ENCODE data around the gene PAGR1. TPM values are rescaled to one million over a fixed set of nuclear protein-coding genes. Genes with fewer than 3 reads are reported as not detected.

PAGR1 gene
- total and polyA plus RNA-seq, 10 of the 15 experiments (the other 5 are each of a cell fraction or from before 2014, with no cell fraction given), result 1.1 to 57.7 (median 23.4) TPM

DNA sequence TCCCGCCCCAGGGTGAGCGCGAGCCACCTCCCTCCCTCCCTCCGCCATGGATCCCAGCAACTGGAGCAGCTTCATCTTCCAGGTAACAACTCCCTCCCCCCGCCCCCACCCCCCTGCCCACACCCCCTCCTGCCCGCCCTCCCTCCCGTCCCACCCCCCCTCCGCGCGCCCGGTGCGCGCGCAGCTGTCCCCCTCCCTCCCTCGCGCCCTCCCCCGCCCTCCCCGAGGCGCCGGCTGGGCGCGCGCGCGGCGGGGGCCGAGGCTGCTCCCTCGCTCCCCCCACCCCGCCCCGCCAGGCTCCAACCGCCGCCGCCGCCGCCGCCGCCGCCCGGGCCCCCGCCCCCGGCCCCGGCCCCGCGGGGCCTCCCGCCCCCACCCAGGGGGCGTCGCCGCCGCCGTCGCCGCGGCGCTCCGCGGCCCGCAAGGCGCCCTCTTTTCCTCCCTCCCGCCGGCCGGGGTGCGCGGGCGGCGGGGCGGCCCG, 9.8 kb upstream of the PAGR1 start, which contains the start of gene MAZ:
MAZ (plus strand) TSS at position 431 of the 481 bp plus-strand sequence. CDS start 173 bp downstream, outside the sequence.
- Histone ChIP-seq H3K27me3 (replicated peaks in 1 of 2; ENCODE audit: control insufficient read depth in 2 of 2, insufficient read depth in 2 of 2, low read length in 1 of 2) (no peaks in the 10 kb centered on the region), H4K20me1 (ENCODE audit: control insufficient read depth, insufficient read depth) (no peaks in the 10 kb centered on the region), H3K9me3 (replicated peaks; ENCODE audit: control insufficient read depth, insufficient read depth, low read length) (no peaks in the 10 kb centered on the region), H3K36me3 (ENCODE audit: control insufficient read depth in 2 of 2, insufficient read depth in 2 of 2, low read length in 1 of 2) (peaks cover 20 to 23% of the 10 kb centered on the region in 2 experiments), H3K79me2 (ENCODE audit: control insufficient read depth, insufficient read depth, low read length) (peaks cover 32% of the 10 kb centered on the region), H2AFZ (ENCODE audit: control insufficient read depth, low read depth, low read length) (peak within 1 kb of the TSS; percentile 61), H3K4me1 (ENCODE audit: control insufficient read depth, insufficient read depth, low read length) (peaks cover 28% of the 10 kb centered on the region), H3K4me2 (ENCODE audit: control insufficient read depth, insufficient read depth) (peak within 1 kb of the TSS; percentile 96), H3K27ac (ENCODE audit: control insufficient read depth, insufficient read depth) (peak within 1 kb of the TSS; percentile 91), H3K9ac (ENCODE audit: control insufficient read depth, insufficient read depth, low read length) (peak within 1 kb of the TSS; percentile 92), H3K4me3 (peak within 1 kb of the TSS; percentile 90)
- POLR2A ChIA-PET, result interaction anchor here (1.3 to 4.0 kb wide), 3 partner anchors 9 to 16 kb away, joined by 13 to 40 read pairs (median 13); partner anchors contain the start of genes KIF22, MVP and PAGR1
- SMC1A ChIA-PET (ENCODE audit: uncharacterized antibody, unreplicated experiment), result no interaction called here
- ATAC-seq (no peak), FAIRE-seq (no peak), DNase-seq (ENCODE audit: low read depth, low spot score) (no peak)
- RAD21 ChIA-PET (ENCODE audit: unreplicated experiment), result interaction anchor here (0.6 to 2.2 kb wide), 2 partner anchors 10 to 14 kb away, joined by 3 to 24 read pairs; partner anchors contain the start of genes MVP and PAGR1
- in situ Hi-C loops (cut with MboI), result no loop called here
- no CpG with 5 or more reads among the region's 67 CpGs for WGBS (ENCODE audit: insufficient coverage, insufficient replicate concordance, low lambda C conversion rate, missing lambda C conversion rate)
- TF ChIP-seq IRF4 (IDR thresholded peaks at IDR 0.05; ENCODE audit: low read depth, low read length) (no peak), EGR1 (IDR thresholded peaks at IDR 0.05; ENCODE audit: borderline replicate concordance in 1 of 2, low read depth in 2 of 2, low read length in 2 of 2) (peak in 1 of 2 experiments; percentile 36; a peak in 1 of 3 replicates)
- no TSS peak for BruUV-seq (replicated peaks)
- intact Hi-C loops (cut with micrococcal nuclease; ENCODE audit: unreplicated experiment), result loop anchor here (5.0 kb wide), 1 partner anchor 104 kb away; no protein-coding TSS in a partner anchor
- CTCF ChIA-PET, result no interaction called here

DNA sequence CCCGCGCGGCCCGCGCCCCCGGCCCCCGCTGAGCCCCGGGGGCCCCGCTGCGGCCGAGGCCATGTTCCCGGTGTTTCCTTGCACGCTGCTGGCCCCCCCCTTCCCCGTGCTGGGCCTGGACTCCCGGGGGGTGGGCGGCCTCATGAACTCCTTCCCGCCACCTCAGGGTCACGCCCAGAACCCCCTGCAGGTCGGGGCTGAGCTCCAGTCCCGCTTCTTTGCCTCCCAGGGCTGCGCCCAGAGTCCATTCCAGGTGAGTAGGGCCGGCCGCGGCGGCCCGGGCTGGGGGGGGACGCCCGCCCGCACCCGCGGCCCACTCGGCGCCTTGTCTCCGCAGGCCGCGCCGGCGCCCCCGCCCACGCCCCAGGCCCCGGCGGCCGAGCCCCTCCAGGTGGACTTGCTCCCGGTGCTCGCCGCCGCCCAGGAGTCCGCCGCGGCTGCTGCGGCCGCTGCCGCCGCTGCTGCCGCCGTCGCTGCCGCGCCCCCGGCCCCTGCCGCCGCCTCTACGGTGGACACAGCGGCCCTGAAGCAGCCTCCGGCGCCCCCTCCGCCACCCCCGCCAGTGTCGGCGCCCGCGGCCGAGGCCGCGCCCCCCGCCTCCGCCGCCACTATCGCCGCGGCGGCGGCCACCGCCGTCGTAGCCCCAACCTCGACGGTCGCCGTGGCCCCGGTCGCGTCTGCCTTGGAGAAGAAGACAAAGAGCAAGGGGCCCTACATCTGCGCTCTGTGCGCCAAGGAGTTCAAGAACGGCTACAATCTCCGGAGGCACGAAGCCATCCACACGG, 9.1 kb upstream of the PAGR1 start:
- Histone ChIP-seq H3K4me2 (ENCODE audit: control insufficient read depth, insufficient read depth) (peak overlapping the region; percentile 96), H3K79me2 (ENCODE audit: control insufficient read depth, insufficient read depth, low read length) (peaks cover 32% of the 10 kb centered on the region), H3K4me1 (ENCODE audit: control insufficient read depth, insufficient read depth, low read length) (peaks cover 31% of the 10 kb centered on the region), H3K36me3 (ENCODE audit: control insufficient read depth in 2 of 2, insufficient read depth in 2 of 2, low read length in 1 of 2) (peaks cover 16 to 18% of the 10 kb centered on the region in 2 experiments), H4K20me1 (ENCODE audit: control insufficient read depth, insufficient read depth) (no peaks in the 10 kb centered on the region), H3K9ac (ENCODE audit: control insufficient read depth, insufficient read depth, low read length) (peak overlapping the region; percentile 85), H3K27me3 (replicated peaks in 1 of 2; ENCODE audit: control insufficient read depth in 2 of 2, insufficient read depth in 2 of 2, low read length in 1 of 2) (no peaks in the 10 kb centered on the region), H3K27ac (ENCODE audit: control insufficient read depth, insufficient read depth) (peak overlapping the region; percentile 86), H3K4me3 (peak overlapping the region; percentile 90), H2AFZ (ENCODE audit: control insufficient read depth, low read depth, low read length) (no peak overlapping the region), H3K9me3 (replicated peaks; ENCODE audit: control insufficient read depth, insufficient read depth, low read length) (no peaks in the 10 kb centered on the region)
- ATAC-seq, result no peak
- no peak for DNase-seq (ENCODE audit: low read depth, low spot score)
- no TSS peak for BruUV-seq (replicated peaks)
- ChIA-PET RAD21 (ENCODE audit: unreplicated experiment) (interaction anchor here (0.6 to 2.4 kb wide), 11 partner anchors 10 to 225 kb away, joined by 3 to 31 read pairs (median 6); partner anchors contain the start of genes KIF22, MVP and PAGR1), POLR2A (interaction anchor here (0.6 to 4.0 kb wide), 7 partner anchors 9 to 953 kb away, joined by 6 to 40 read pairs (median 9); partner anchors contain the start of genes KIF22, MVP and PAGR1), SMC1A (ENCODE audit: uncharacterized antibody, unreplicated experiment) (interaction anchor here (1.2 to 2.9 kb wide), 5 partner anchors 10 to 52 kb away, joined by 3 to 17 read pairs (median 7); partner anchors contain the start of gene KIF22), CTCF (interaction anchor here (0.9 to 2.5 kb wide), 11 partner anchors 9 to 169 kb away, joined by 3 to 31 read pairs (median 6); partner anchors contain the start of genes KIF22, MVP and PAGR1)
- no peak for FAIRE-seq
- intact Hi-C loops (cut with micrococcal nuclease; ENCODE audit: unreplicated experiment) (loop anchor here (5.0 kb wide), 1 partner anchor 105 kb away; no protein-coding TSS in a partner anchor), in situ Hi-C loops (cut with MboI) (no loop called here)
- WGBS (ENCODE audit: insufficient coverage, insufficient replicate concordance, low lambda C conversion rate, missing lambda C conversion rate), result under 1% methylated on average over 53 of the region's 99 CpGs
- TF ChIP-seq NR2F1 (conservative IDR thresholded peaks at IDR 0.05) (peak; percentile 33; the same call in 1 of the 2 replicates), GATAD2B (conservative IDR thresholded peaks at IDR 0.05; ENCODE audit: low read depth) (no peak), IKZF1 (conservative IDR thresholded peaks at IDR 0.05) (0 out of 2 replicates have a peak, but pooled peaks have one; percentile 18), ZNF217 (IDR thresholded peaks at IDR 0.05) (no peak), RB1 (IDR thresholded peaks at IDR 0.05; ENCODE audit: borderline replicate concordance) (no peak; the same call in 1 of the 2 replicates), NFXL1 (IDR thresholded peaks at IDR 0.05; ENCODE audit: borderline replicate concordance) (no peak), EGR1 (IDR thresholded peaks at IDR 0.05; ENCODE audit: borderline replicate concordance in 1 of 2, low read depth in 2 of 2, low read length in 2 of 2) (peak in 1 of 2 experiments; percentile 48; a peak in 2 of 3 replicates), ETV6 (conservative IDR thresholded peaks at IDR 0.05 in 1 of 2, IDR thresholded peaks at IDR 0.05 in 1 of 2; ENCODE audit: borderline replicate concordance in 1 of 2, low read depth in 1 of 2) (no peak), KDM1A (IDR thresholded peaks at IDR 0.05; ENCODE audit: borderline replicate concordance) (no peak)
- TF ChIP-seq, protein P1, sequence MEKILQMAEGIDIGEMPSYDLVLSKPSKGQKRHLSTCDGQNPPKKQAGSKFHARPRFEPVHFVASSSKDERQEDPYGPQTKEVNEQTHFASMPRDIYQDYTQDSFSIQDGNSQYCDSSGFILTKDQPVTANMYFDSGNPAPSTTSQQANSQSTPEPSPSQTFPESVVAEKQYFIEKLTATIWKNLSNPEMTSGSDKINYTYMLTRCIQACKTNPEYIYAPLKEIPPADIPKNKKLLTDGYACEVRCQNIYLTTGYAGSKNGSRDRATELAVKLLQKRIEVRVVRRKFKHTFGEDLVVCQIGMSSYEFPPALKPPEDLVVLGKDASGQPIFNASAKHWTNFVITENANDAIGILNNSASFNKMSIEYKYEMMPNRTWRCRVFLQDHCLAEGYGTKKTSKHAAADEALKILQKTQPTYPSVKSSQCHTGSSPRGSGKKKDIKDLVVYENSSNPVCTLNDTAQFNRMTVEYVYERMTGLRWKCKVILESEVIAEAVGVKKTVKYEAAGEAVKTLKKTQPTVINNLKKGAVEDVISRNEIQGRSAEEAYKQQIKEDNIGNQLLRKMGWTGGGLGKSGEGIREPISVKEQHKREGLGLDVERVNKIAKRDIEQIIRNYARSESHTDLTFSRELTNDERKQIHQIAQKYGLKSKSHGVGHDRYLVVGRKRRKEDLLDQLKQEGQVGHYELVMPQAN (conservative IDR thresholded peaks at IDR 0.05), result peak; percentile 32; the same call in 1 of the 2 replicates
